ENCODE measurements around the gene OR5B12. TPM values are rescaled to one million over a fixed set of nuclear protein-coding genes. Genes with fewer than 3 reads are reported as not detected.

OR5B12 gene
- total RNA-seq, 1 donor from 2014 or later, result not detected

DNA sequence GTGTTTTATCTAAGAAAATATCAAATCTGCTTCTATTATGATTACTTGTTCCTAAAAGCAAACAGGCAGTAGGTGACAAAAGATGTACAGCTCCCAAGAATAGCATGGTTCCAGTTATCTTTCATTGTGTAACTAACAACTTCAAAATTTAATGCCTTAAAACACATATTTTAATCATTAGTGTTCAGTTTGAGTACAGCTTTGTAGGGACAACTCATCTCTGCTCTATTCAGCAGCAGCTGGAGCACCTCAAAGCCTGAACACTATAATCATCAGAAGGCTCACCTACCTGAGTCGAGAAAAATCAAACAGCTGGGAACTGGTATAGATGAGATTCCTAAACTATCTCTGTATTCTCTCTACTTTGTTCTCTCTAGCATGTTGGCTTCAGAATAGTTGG, 24.3 kb upstream of the OR5B12 start:
- Mint-ChIP-seq H3K27ac (no peak overlapping the region), H3K4me1 (ENCODE audit: low read depth) (no peaks in the 10 kb centered on the region), H3K36me3 (ENCODE audit: insufficient read depth) (no peaks in the 10 kb centered on the region), H3K27me3 (no peaks in the 10 kb centered on the region), H3K4me3 (ENCODE audit: low read depth) (no peak overlapping the region), H3K9me3 (ENCODE audit: low read depth) (peaks cover 6% of the 10 kb centered on the region)
- TF ChIP-seq, protein P1, sequence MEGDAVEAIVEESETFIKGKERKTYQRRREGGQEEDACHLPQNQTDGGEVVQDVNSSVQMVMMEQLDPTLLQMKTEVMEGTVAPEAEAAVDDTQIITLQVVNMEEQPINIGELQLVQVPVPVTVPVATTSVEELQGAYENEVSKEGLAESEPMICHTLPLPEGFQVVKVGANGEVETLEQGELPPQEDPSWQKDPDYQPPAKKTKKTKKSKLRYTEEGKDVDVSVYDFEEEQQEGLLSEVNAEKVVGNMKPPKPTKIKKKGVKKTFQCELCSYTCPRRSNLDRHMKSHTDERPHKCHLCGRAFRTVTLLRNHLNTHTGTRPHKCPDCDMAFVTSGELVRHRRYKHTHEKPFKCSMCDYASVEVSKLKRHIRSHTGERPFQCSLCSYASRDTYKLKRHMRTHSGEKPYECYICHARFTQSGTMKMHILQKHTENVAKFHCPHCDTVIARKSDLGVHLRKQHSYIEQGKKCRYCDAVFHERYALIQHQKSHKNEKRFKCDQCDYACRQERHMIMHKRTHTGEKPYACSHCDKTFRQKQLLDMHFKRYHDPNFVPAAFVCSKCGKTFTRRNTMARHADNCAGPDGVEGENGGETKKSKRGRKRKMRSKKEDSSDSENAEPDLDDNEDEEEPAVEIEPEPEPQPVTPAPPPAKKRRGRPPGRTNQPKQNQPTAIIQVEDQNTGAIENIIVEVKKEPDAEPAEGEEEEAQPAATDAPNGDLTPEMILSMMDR (IDR thresholded peaks at IDR 0.05; ENCODE audit: unreplicated experiment), result no peak
- no peak for DNase-seq (ENCODE audit: low spot score, unreplicated experiment)

DNA sequence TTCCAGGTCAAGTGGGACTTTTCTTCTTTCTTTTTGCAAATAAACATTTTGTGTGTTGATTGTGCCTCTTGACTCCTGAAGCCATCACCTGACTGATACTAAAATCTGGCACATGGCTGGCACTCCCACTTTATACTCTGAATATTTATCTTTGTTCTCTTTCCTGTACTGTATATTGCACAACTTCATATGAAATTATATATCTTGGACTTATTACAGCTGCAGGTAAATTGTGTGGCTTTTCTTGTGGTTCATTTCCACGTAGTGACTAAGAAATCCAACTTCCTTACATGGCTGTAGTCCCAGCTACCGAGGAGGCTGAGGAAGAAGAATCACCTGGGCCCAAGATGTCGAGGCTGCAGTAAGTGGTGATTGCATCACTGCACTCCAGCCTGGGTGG, 23.7 kb upstream of the OR5B12 start:
- no peaks in the 10 kb centered on the region for H3K27me3 Mint-ChIP-seq
- DNase-seq (ENCODE audit: low spot score, unreplicated experiment), result no peak
- no peaks in the 10 kb centered on the region for H3K4me1 Mint-ChIP-seq (ENCODE audit: low read depth)
- no peak overlapping the region for H3K4me3 Mint-ChIP-seq (ENCODE audit: low read depth)
- H3K27ac Mint-ChIP-seq, result no peak overlapping the region
- TF ChIP-seq, protein P1 (IDR thresholded peaks at IDR 0.05; ENCODE audit: unreplicated experiment), result no peak
- H3K36me3 Mint-ChIP-seq (ENCODE audit: insufficient read depth), result no peaks in the 10 kb centered on the region
- H3K9me3 Mint-ChIP-seq (ENCODE audit: low read depth), result peaks cover 6% of the 10 kb centered on the region

GRCh38 chr11:58451585-58451984, 9.5 kb upstream of the OR5B12 start:
- Mint-ChIP-seq H3K9me3 (ENCODE audit: low read depth) (peaks cover 23% of the 10 kb centered on the region), H3K27ac (no peak overlapping the region), H3K36me3 (ENCODE audit: insufficient read depth) (no peaks in the 10 kb centered on the region), H3K4me3 (ENCODE audit: low read depth) (no peak overlapping the region), H3K27me3 (no peaks in the 10 kb centered on the region), H3K4me1 (ENCODE audit: low read depth) (no peaks in the 10 kb centered on the region)
- no peak for DNase-seq (ENCODE audit: low spot score, unreplicated experiment)
- TF ChIP-seq, protein P1 (IDR thresholded peaks at IDR 0.05; ENCODE audit: unreplicated experiment), result no peak

GRCh38 chr11:58446294-58446693, 4.3 kb upstream of the OR5B12 start:
- Mint-ChIP-seq H3K36me3 (ENCODE audit: insufficient read depth) (peaks cover 1% of the 10 kb centered on the region), H3K4me3 (ENCODE audit: low read depth) (no peak overlapping the region), H3K27me3 (no peaks in the 10 kb centered on the region), H3K27ac (no peak overlapping the region), H3K9me3 (ENCODE audit: low read depth) (peaks cover 26% of the 10 kb centered on the region), H3K4me1 (ENCODE audit: low read depth) (no peaks in the 10 kb centered on the region)
- DNase-seq (ENCODE audit: low spot score, unreplicated experiment), result no peak
- TF ChIP-seq, protein P1 (IDR thresholded peaks at IDR 0.05; ENCODE audit: unreplicated experiment), result no peak

DNA sequence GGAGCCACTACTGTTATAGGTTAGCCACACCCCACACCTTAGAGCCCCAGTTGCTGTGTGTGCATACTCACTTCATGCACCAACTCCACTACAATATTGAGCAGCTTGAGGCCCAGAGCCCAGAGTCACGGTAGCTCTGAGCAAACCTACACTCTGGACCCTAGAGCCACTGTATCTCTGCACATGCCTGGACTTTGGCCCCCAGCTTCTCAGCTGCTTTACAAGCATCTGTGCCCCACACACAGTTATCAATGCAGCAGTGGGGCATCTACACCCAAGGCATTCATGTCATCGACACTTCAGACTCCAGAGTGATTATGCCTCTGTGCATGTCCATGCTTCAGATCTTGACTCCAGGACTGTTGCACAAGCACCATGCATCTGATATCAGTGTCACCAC, 2.3 kb upstream of the OR5B12 start:
- no peak for DNase-seq (ENCODE audit: low spot score, unreplicated experiment)
- TF ChIP-seq, protein P1 (IDR thresholded peaks at IDR 0.05; ENCODE audit: unreplicated experiment), result no peak
- Mint-ChIP-seq H3K27ac (no peak overlapping the region), H3K4me1 (ENCODE audit: low read depth) (no peaks in the 10 kb centered on the region), H3K27me3 (no peaks in the 10 kb centered on the region), H3K4me3 (ENCODE audit: low read depth) (no peak overlapping the region), H3K36me3 (ENCODE audit: insufficient read depth) (peaks cover 1% of the 10 kb centered on the region), H3K9me3 (ENCODE audit: low read depth) (peaks cover 22% of the 10 kb centered on the region)
